Activated T-helper 1 cell treated with anti-CD3 and anti-CD28 coated beads, Interleukin-12 subunit alpha, Interleukin-12 subunit beta, Interleukin-2, Interleukin-4 antibody, amounts not matched to agents 30 ng/mL and 10 ng/mL and 1 ng/mL, durations not matched to agents 14 hours and 24 hours and 36 hours (primary cell): ENCODE measurements around the gene CHSY1. TPM values are rescaled to one million over a fixed set of nuclear protein-coding genes. Genes with fewer than 3 reads are reported as not detected.

Experiments
- DNase-seq: peaks from one replicate; pipeline ENCODE4 v3.0.0; 2021; ENCODE audit warnings: low spot score
- H3K27ac Mint-ChIP-seq: one replicate; pipeline ENCODE4 v1.8.0; 2021; ENCODE audit warnings: mild to moderate bottlenecking, mixed read lengths
- H3K27me3 Mint-ChIP-seq: one replicate; pipeline ENCODE4 v1.8.0; 2022; ENCODE audit warnings: mild to moderate bottlenecking, moderate library complexity, mixed read lengths; ENCODE audit not compliant: insufficient read depth
- H3K36me3 Mint-ChIP-seq: one replicate; pipeline ENCODE4 v1.8.0; 2021; ENCODE audit warnings: low read depth, mixed read lengths
- H3K4me1 Mint-ChIP-seq: one replicate; pipeline ENCODE4 v1.8.0; 2021; ENCODE audit warnings: low read depth, mixed read lengths
- H3K4me3 Mint-ChIP-seq: one replicate; pipeline ENCODE4 v1.8.0; 2021; ENCODE audit warnings: mild to moderate bottlenecking, moderate library complexity, mixed read lengths
- H3K9me3 Mint-ChIP-seq: one replicate; pipeline ENCODE4 v1.8.0; 2021; ENCODE audit warnings: mixed read lengths
- intact Hi-C: fragments of 100-400 bp; cut with micrococcal nuclease; formaldehyde crosslinking; loops from one replicate; pipeline ENCODE4 v1.15.1; 2024
- total RNA-seq: library from RNA; stranded (reverse); gene quantifications from 2 replicates; pipeline ENCODE4 v1.2.3, GENCODE V29; 2022

CHSY1 gene
- total RNA-seq, 1 donor from 2014 or later, result 76.3 TPM

DNA sequence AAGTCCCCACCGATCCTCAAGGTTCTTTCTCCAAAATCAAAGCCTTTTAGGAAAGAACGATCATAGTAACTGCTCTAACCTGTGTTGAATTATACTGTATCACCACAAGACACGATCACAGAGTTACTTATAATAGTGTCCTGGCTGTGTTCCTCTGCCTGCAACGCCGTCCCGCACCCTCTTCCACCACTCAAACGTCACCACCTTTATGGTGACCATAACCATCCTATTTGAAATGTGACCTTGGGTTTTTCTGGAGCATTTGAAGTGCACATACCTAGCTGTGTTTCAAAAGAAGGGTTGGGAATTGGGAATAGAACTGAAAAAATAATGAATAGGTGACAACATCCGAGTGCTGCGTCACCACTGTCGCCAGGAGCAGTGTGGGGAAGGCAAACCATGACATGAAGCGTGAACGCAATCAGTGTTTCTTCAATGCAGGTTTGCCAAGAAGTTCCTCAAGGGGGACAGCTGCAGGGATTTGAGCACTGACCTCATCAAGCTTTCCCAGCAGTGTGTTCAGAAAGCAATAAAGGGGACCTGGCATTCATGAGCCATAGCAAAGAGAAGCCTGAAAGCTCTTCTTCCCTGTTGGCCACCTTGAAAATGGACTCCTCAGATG lies 26.2 kb upstream of the CHSY1 start:
- Mint-ChIP-seq H3K4me1 (peaks cover 38% of the 10 kb centered on the region), H3K27ac (peak overlapping the region; percentile 83), H3K9me3 (no peaks in the 10 kb centered on the region), H3K36me3 (peaks cover 60% of the 10 kb centered on the region), H3K4me3 (peak overlapping the region; percentile 92), H3K27me3 (no peaks in the 10 kb centered on the region)
- intact Hi-C loops, result loop anchor here (1.0 to 5.0 kb wide), 6 partner anchors 16 to 675 kb away; partner anchors contain the start of genes ASB7, LINS1, LRRK1 and TARS3
- DNase-seq, result no peak

DNA sequence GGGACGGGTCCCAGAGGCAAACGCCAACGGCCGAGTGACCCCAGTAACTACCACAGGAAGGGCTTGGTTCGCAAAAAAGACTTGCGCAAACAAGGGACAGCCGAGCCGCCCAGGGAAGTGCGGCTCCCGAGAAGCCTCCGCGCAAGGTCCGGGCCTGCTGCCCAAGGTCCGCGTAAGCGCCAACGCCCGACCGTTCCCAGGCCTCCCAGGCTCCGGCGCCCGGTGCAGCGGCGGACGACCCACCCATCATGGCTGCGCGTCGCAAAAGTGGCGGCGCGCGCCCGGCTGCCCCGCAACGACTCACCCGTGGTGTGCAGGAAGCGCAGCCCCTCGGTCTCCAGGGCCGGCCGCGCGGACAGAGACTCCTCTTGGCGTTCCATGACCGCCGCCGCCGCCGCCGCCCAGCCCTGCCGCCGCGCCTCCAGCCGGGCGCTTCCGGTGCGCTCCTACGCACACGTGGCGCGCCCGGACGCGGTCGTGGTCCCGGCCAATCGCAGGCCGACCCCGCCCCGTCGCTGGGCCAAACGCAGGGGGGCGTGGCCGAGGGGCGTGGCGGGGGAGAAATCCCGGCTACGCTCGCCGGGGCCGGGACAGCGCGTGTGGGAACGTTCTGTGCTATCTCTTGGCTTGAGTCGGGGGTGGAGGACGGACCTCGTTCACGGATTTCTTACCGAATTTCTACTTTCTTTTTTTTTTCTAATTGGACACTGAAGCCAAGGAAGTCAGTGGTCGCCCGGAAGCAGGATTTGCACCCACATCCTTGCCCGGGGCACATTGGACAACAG lies 25.4 kb upstream of the CHSY1 start, which contains the start of gene SELENOS:
Gene SELENOS (minus strand): TSS at position 448 of the 785 bp plus-strand sequence. CDS start 68 bp downstream, at position 380.
- Mint-ChIP-seq H3K27ac (peak within 1 kb of the TSS; percentile 88), H3K27me3 (no peaks in the 10 kb centered on the region), H3K36me3 (peaks cover 61% of the 10 kb centered on the region), H3K9me3 (no peaks in the 10 kb centered on the region), H3K4me3 (peak within 1 kb of the TSS; percentile 98), H3K4me1 (peaks cover 38% of the 10 kb centered on the region)
- peak; percentile 88 for DNase-seq
- intact Hi-C loops, result loop anchor here (1.0 to 5.0 kb wide), 6 partner anchors 17 to 674 kb away; partner anchors contain the start of genes ASB7, LINS1, LRRK1 and TARS3

DNA sequence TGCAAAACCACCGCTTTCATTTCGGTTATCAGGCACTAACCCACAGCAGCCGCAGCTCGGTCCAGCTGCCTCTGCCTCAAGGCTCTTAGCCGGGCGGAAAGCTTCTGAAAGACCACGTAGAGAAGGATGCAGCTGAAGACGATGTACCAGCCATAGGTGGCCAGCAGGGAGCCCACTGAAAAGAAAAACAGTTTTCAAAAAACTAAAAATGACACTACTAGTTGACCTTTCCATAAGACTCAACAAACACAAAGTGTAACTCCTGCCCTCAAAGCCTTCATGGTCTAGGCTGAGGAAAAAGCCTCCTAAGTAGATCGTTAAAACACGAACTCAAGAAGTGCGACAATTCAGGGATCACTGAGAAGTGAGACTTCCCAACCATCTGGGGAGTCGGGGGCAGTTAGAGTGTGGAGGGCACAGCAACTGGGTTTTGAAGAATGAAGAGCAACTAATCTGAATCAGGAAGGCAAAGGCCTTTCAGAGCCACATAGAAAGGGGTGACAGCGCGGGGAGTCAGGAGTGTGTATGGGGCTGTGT lies 24.7 kb upstream of the CHSY1 start:
- intact Hi-C loops, result loop anchor here (1.0 to 5.0 kb wide), 7 partner anchors 10 to 674 kb away; partner anchors contain the start of genes ASB7, LINS1, LRRK1 and TARS3
- Mint-ChIP-seq H3K4me3 (peak overlapping the region; percentile 98), H3K27ac (peak overlapping the region; percentile 88), H3K9me3 (no peaks in the 10 kb centered on the region), H3K27me3 (no peaks in the 10 kb centered on the region), H3K4me1 (peaks cover 38% of the 10 kb centered on the region), H3K36me3 (peaks cover 58% of the 10 kb centered on the region)
- no peak for DNase-seq

DNA sequence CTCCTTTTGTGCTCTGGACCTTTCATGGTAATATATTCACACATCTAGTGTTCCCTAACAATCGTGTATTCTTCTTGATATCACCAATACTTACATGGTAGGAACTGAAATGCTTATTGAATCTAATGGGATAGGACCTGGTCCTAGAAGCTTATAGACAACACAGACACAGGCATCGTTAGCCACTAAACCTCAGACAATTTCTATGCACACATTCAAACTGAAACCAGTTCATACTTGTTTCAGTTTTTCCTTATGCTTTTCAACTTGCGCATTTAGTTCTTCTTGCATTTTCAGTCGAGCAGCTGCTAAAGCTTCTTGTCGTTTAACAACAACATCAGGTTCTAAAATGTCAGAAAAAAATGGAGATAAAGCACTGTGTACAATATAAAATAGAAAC lies 23.2 kb upstream of the CHSY1 start:
- Mint-ChIP-seq H3K9me3 (no peaks in the 10 kb centered on the region), H3K27me3 (no peaks in the 10 kb centered on the region), H3K36me3 (peaks cover 60% of the 10 kb centered on the region), H3K4me3 (peak overlapping the region; percentile 98), H3K4me1 (peaks cover 38% of the 10 kb centered on the region), H3K27ac (peak overlapping the region; percentile 69)
- intact Hi-C loops, result loop anchor here (1.0 to 5.0 kb wide), 3 partner anchors 260 to 447 kb away; partner anchors contain the start of genes LRRK1 and TARS3
- no peak for DNase-seq

DNA sequence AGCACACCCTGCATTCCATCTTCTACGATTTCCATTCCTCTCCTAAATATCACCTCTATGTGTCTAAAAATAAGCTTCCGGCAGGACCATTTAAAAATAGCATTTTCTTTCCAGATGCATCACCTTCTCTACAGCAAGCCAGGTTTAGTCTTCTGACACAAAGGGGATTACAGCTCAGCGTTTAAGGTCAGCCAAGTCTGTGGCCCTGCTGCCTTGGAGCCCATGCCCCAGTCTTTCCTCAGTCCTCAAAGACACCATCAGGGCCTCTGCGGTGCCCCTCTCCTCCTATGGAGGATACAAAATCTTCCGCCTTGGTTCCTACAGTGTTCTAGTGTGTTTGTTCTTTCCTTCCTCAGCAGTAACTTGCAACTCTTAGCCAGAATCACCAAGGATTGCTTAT lies 21.7 kb upstream of the CHSY1 start:
- intact Hi-C loops, result no loop called here
- H3K4me1 Mint-ChIP-seq, result peaks cover 34% of the 10 kb centered on the region
- no peak overlapping the region for H3K4me3 Mint-ChIP-seq
- no peaks in the 10 kb centered on the region for H3K27me3 Mint-ChIP-seq
- peaks cover 60% of the 10 kb centered on the region for H3K36me3 Mint-ChIP-seq
- no peak for DNase-seq
- H3K27ac Mint-ChIP-seq, result no peak overlapping the region
- H3K9me3 Mint-ChIP-seq, result no peaks in the 10 kb centered on the region

DNA sequence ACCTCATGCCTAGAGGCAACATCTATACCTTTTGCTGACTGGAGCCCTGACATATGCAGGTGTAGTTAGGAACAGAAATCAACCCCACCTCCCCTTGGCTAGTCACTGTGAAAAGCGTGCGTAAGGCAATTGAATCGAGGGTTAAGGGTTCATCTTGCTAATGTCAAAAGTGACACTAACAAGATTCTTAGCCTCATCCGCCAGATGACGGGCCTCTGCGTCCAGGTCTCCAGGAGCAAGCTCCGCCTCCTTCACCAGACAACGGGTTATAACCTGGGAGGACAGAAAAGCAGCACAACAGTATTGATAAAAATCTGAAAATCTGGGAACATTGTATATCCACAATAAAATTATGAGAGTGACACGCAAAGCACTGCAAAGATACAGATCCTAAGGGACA lies 20.7 kb upstream of the CHSY1 start:
- Mint-ChIP-seq H3K4me3 (no peak overlapping the region), H3K9me3 (no peaks in the 10 kb centered on the region), H3K36me3 (peaks cover 53% of the 10 kb centered on the region), H3K4me1 (peaks cover 25% of the 10 kb centered on the region), H3K27me3 (no peaks in the 10 kb centered on the region), H3K27ac (no peak overlapping the region)
- no peak for DNase-seq
- intact Hi-C loops, result no loop called here

DNA sequence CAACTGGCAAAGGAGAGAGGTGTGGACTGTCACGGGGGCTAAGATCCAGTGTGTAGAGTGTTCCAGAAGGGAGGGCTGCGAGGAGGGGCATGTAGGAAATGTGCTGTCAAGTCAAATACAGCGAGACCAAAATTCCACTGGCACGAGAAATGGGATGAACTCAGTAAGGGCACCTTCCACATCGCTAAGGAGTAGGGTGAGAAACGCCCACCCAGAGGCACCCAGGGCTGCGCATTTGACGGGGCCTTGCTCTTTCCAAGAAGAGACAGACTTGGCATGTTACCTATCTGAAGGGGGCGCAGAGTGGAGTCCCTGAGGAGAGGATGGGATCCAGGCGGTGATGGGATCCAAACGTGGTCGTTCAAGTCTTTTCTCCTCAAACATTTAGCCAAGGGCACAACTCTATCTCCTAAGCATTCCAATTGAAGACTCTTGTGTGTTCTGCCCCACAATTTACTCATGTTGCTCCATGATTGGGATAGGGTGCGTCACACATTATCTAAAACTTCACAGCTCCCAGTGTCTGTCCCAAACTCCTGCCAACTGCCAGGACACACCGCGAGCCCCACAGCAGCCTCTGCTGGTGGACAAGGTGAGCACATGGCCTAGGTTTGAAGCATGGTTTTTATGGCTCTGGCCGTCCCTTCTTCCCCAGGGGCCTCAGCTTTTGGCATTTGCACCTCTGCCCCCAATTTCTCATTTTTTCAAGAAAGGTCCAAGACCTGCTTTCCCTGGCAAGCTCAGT lies 17.8 kb upstream of the CHSY1 start:
- H3K27me3 Mint-ChIP-seq, result no peaks in the 10 kb centered on the region
- no peak overlapping the region for H3K27ac Mint-ChIP-seq
- H3K4me1 Mint-ChIP-seq, result peaks cover 5% of the 10 kb centered on the region
- no peaks in the 10 kb centered on the region for H3K9me3 Mint-ChIP-seq
- intact Hi-C loops, result no loop called here
- H3K36me3 Mint-ChIP-seq, result peaks cover 44% of the 10 kb centered on the region
- no peak for DNase-seq
- H3K4me3 Mint-ChIP-seq, result no peak overlapping the region

DNA sequence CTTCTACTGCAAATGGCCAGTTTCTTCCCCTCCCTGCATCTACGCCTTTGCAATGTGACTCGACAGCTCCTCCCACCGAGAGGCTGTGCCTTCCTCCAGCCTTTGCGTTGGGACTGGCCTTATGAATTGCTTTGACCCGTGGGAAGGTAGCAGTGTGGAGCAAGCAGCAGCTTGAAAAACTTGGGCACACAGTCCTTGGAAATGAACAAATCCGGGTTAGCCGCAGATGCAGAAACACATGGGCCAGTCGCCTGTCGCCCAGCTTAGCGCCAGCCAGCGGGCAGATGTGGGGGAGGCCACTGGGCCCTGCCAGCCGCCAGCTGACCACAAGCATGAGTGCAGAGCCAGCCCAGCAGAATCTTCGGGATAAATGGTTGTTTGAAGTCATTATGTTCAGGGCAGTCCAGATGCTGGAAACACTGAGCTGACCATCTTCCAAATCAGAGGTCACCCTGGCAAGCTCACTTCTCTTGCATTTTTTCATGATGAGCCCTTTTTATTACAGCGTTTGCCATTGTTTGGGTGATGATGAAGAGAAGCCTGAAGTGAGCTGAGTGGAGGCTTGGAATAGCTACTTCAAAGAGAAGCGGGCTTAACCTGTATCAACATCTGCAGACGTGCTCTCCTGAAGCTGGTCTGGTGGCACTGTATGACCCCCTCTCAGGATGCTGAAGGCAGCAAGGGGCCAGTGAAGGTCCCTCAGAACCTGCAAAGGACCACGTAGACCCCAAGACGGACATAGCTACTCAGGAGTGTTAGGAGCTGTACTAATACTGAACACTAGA lies 15.7 kb upstream of the CHSY1 start:
- intact Hi-C loops, result no loop called here
- DNase-seq, result no peak
- no peak overlapping the region for H3K27ac Mint-ChIP-seq
- no peaks in the 10 kb centered on the region for H3K9me3 Mint-ChIP-seq
- no peak overlapping the region for H3K4me3 Mint-ChIP-seq
- no peaks in the 10 kb centered on the region for H3K27me3 Mint-ChIP-seq
- H3K36me3 Mint-ChIP-seq, result peaks cover 24% of the 10 kb centered on the region
- H3K4me1 Mint-ChIP-seq, result peaks cover 12% of the 10 kb centered on the region

DNA sequence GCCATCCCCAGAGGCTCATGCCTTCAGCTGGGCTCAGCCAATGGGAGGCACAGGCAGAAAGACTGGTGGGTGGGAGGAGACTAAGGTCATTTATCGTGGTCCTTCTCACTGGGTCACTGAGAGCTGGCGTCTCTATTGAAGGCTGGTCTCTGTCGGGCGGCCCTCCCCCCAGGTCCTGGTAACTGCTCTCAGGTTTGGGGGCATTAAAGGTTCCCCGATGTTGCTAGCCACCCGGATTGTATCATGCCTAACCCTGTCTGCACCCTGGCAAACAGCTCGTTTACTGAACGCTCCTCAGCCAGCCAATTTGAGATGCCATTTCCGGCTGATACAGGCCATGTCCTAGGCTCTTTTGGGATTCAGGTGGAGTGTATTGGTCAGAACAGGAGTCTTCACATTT lies 14.9 kb upstream of the CHSY1 start:
- Mint-ChIP-seq H3K4me1 (peaks cover 12% of the 10 kb centered on the region), H3K9me3 (no peaks in the 10 kb centered on the region), H3K27ac (no peak overlapping the region), H3K4me3 (no peak overlapping the region), H3K36me3 (peaks cover 19% of the 10 kb centered on the region), H3K27me3 (no peaks in the 10 kb centered on the region)
- DNase-seq, result no peak
- intact Hi-C loops, result no loop called here

DNA sequence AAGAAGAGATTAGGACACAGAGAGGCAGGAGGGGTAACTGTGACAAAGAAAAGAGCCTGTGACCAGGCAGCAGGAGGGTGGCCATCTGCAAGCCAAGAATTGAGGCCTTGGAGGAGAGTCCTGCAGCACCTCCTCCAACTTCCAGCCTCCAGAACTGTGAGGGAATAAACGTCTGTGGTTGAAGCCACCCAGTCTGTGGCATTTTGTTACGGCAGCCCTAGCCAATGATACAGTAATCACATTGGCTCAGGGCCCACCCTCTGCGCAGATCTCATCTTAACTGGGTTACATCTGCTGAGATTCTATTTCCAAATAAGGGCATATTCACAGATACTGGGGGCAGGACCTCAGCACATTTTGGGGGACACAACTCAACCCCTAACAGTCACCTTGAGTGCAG lies 14.2 kb upstream of the CHSY1 start:
- Mint-ChIP-seq H3K36me3 (peaks cover 13% of the 10 kb centered on the region), H3K27me3 (no peaks in the 10 kb centered on the region)
- intact Hi-C loops, result no loop called here

DNA sequence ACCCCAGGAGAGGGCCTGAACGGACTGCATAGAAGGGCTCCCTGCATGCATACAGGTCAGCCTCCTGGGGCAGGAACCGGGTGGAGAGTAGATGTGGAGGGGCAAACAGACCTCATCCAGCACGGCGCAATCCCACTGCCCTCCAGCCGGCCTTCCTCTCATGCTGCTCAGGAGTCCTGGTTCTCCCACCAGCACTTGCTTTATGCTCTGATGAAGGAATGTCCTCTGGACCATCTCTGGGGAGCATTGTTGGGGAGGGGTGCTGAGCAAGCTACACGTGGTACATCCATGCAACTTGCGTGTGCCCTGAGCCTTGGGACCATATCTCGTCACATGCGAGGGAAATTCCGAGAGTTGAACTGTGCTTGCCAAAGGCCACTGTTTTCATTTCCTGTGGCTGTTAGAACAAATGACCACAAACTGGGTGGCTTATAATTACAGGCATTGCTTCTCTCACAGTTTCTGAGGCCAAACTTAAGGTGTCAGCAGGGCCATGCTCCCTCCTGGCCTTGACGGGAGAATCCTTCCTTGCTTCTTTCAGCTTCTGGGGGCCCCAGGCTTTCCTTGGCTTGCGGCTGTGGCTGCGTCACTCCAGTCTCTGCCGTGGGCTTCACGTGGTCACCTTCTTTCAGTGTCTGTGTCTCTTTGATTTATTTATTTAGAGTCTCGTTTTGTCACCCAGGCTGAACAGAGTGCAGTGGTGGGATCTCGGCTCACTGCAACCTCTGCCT lies 13.2 kb upstream of the CHSY1 start:
- H3K27me3 Mint-ChIP-seq, result peaks cover 7% of the 10 kb centered on the region

More for the DNA sequence above, 14.2 kb upstream of the CHSY1 start:
- no peak for DNase-seq
- Mint-ChIP-seq H3K9me3 (no peaks in the 10 kb centered on the region), H3K4me3 (no peak overlapping the region), H3K4me1 (peaks cover 12% of the 10 kb centered on the region), H3K27ac (no peak overlapping the region)

More for the DNA sequence above, 13.2 kb upstream of the CHSY1 start:
- intact Hi-C loops, result no loop called here
- H3K27ac Mint-ChIP-seq, result no peak overlapping the region
- DNase-seq, result no peak
- no peak overlapping the region for H3K4me3 Mint-ChIP-seq
- H3K9me3 Mint-ChIP-seq, result no peaks in the 10 kb centered on the region
- H3K4me1 Mint-ChIP-seq, result peaks cover 12% of the 10 kb centered on the region
- peaks cover 6% of the 10 kb centered on the region for H3K36me3 Mint-ChIP-seq
